ENCODE results near the gene KMO.

GRCh38 chr1:241532162-241532531, at the start of gene KMO:
- no peak for TF ChIP-seq POLR2AphosphoS5 (IDR thresholded peaks at IDR 0.05)
- no peak for TF ChIP-seq POLR2A (IDR thresholded peaks at IDR 0.05)
- TF ChIP-seq, protein P1, sequence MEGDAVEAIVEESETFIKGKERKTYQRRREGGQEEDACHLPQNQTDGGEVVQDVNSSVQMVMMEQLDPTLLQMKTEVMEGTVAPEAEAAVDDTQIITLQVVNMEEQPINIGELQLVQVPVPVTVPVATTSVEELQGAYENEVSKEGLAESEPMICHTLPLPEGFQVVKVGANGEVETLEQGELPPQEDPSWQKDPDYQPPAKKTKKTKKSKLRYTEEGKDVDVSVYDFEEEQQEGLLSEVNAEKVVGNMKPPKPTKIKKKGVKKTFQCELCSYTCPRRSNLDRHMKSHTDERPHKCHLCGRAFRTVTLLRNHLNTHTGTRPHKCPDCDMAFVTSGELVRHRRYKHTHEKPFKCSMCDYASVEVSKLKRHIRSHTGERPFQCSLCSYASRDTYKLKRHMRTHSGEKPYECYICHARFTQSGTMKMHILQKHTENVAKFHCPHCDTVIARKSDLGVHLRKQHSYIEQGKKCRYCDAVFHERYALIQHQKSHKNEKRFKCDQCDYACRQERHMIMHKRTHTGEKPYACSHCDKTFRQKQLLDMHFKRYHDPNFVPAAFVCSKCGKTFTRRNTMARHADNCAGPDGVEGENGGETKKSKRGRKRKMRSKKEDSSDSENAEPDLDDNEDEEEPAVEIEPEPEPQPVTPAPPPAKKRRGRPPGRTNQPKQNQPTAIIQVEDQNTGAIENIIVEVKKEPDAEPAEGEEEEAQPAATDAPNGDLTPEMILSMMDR (IDR thresholded peaks at IDR 0.05), result no peak
- TF ChIP-seq EP300 (IDR thresholded peaks at IDR 0.05; ENCODE audit: low read depth), result no peak
